Measurements from ENCODE around the gene ATXN3L. TPM values are rescaled to one million over a fixed set of nuclear protein-coding genes. Genes with fewer than 3 reads are reported as not detected.

Gene ATXN3L
- total RNA-seq, 2 donors from 2014 or later = not detected

GRCh38 chrX:13284570-13284969, 35.3 kb downstream of the ATXN3L start:
- TF ChIP-seq CTCF (conservative IDR thresholded peaks at IDR 0.05) = no peak
- Mint-ChIP-seq H3K27me3 (ENCODE audit: insufficient read depth) (no peaks in the 10 kb centered on the region), H3K4me1 (peaks cover 4% of the 10 kb centered on the region), H3K9me3 (peaks cover 77% of the 10 kb centered on the region), H3K36me3 (ENCODE audit: low read depth) (peaks cover 4% of the 10 kb centered on the region), H3K4me3 (no peak overlapping the region), H3K27ac (no peak overlapping the region)
- H3K9ac ChIP-seq (ENCODE audit: extremely low read depth, low read length, poor library complexity, severe bottlenecking) = no peak overlapping the region
- H3K9me3 ChIP-seq (ENCODE audit: control insufficient read depth, low read length) = peaks cover 21% of the 10 kb centered on the region
- no peaks in the 10 kb centered on the region for H3K4me1 ChIP-seq (ENCODE audit: control insufficient read depth, insufficient read depth, low read length)
- no peaks in the 10 kb centered on the region for H3K27me3 ChIP-seq (ENCODE audit: control insufficient read depth, insufficient read depth, low read length, poor library complexity, severe bottlenecking)
- H3K36me3 ChIP-seq (ENCODE audit: control insufficient read depth, insufficient read depth, low read length) = no peaks in the 10 kb centered on the region
- no peak overlapping the region for H3K27ac ChIP-seq (ENCODE audit: low read depth, low read length)
- DNase-seq = no peak
- no peak overlapping the region for H3K4me3 ChIP-seq (ENCODE audit: low read length)
- WGBS, 2 experiments (ENCODE audit: insufficient coverage in 1 of 2, insufficient read length in 1 of 2) = 93% methylated on average over 1 of the region's 1 CpG; no CpG with 5 or more reads in 1 of the 2 experiments

GRCh38 chrX:13283950-13284546, 35.8 kb downstream of the ATXN3L start:
- H3K4me3 ChIP-seq (ENCODE audit: low read length) = no peak overlapping the region
- Mint-ChIP-seq H3K36me3 (ENCODE audit: low read depth) (peaks cover 4% of the 10 kb centered on the region), H3K27ac (peak overlapping the region; percentile 36), H3K9me3 (peaks cover 78% of the 10 kb centered on the region), H3K4me1 (peaks cover 4% of the 10 kb centered on the region), H3K4me3 (no peak overlapping the region), H3K27me3 (ENCODE audit: insufficient read depth) (no peaks in the 10 kb centered on the region)
- peak overlapping the region; percentile 68 for H3K27ac ChIP-seq (ENCODE audit: low read depth, low read length)
- 60% methylated on average over 1 of the region's 1 CpG; no CpG with 5 or more reads in 1 of the 2 experiments for WGBS, 2 experiments (ENCODE audit: insufficient coverage in 1 of 2, insufficient read length in 1 of 2)
- DNase-seq = peak; percentile 60
- H3K4me1 ChIP-seq (ENCODE audit: control insufficient read depth, insufficient read depth, low read length) = no peaks in the 10 kb centered on the region
- H3K36me3 ChIP-seq (ENCODE audit: control insufficient read depth, insufficient read depth, low read length) = no peaks in the 10 kb centered on the region
- no peaks in the 10 kb centered on the region for H3K27me3 ChIP-seq (ENCODE audit: control insufficient read depth, insufficient read depth, low read length, poor library complexity, severe bottlenecking)
- peaks cover 21% of the 10 kb centered on the region for H3K9me3 ChIP-seq (ENCODE audit: control insufficient read depth, low read length)
- TF ChIP-seq CTCF (conservative IDR thresholded peaks at IDR 0.05) = no peak
- H3K9ac ChIP-seq (ENCODE audit: extremely low read depth, low read length, poor library complexity, severe bottlenecking) = no peak overlapping the region

- WGBS, 2 experiments (ENCODE audit: insufficient coverage in 1 of 2, insufficient read length in 1 of 2) = 81% methylated on average over 2 of the region's 2 CpGs; no CpG with 5 or more reads in 1 of the 2 experiments
- Mint-ChIP-seq H3K4me1 (peaks cover 4% of the 10 kb centered on the region), H3K9me3 (peaks cover 78% of the 10 kb centered on the region), H3K4me3 (no peak overlapping the region), H3K27me3 (ENCODE audit: insufficient read depth) (no peaks in the 10 kb centered on the region), H3K36me3 (ENCODE audit: low read depth) (peaks cover 4% of the 10 kb centered on the region), H3K27ac (no peak overlapping the region)
- no peak for TF ChIP-seq CTCF (conservative IDR thresholded peaks at IDR 0.05)
- H3K9ac ChIP-seq (ENCODE audit: extremely low read depth, low read length, poor library complexity, severe bottlenecking) = no peak overlapping the region
- no peaks in the 10 kb centered on the region for H3K27me3 ChIP-seq (ENCODE audit: control insufficient read depth, insufficient read depth, low read length, poor library complexity, severe bottlenecking)
- peak overlapping the region; percentile 68 for H3K27ac ChIP-seq (ENCODE audit: low read depth, low read length)
- no peaks in the 10 kb centered on the region for H3K4me1 ChIP-seq (ENCODE audit: control insufficient read depth, insufficient read depth, low read length)
- H3K4me3 ChIP-seq (ENCODE audit: low read length) = no peak overlapping the region
- DNase-seq = peak; percentile 57
- peaks cover 21% of the 10 kb centered on the region for H3K9me3 ChIP-seq (ENCODE audit: control insufficient read depth, low read length)
- H3K36me3 ChIP-seq (ENCODE audit: control insufficient read depth, insufficient read depth, low read length) = no peaks in the 10 kb centered on the region
Observed at GRCh38 chrX:13283512-13283911, 36.3 kb downstream of the ATXN3L start.
